Stimulated activated memory B cell treated with anti-CD40 and anti-IgM and Interleukin-4, amounts not matched to agents 10 μg/mL and 1 μg/mL and 100 μg/mL, for 72 hours (primary cell): ENCODE results near the gene SLC10A7.
A peak's percentile ranks its signal among the peaks of the same experiment; 100 is the strongest.

Experiments
- ATAC-seq: fragments of 150-1000 bp; cut with Tn5 transposase; 2 replicates; pipeline ENCODE4 v1.10.0; 2021
- H3K27ac Mint-ChIP-seq: one replicate; pipeline ENCODE4 v1.8.0; 2022; ENCODE audit warnings: mild to moderate bottlenecking, mixed read lengths
- H3K27me3 Mint-ChIP-seq: one replicate; pipeline ENCODE4 v1.8.0; 2022; ENCODE audit warnings: mixed read lengths
- H3K36me3 Mint-ChIP-seq: one replicate; pipeline ENCODE4 v1.8.0; 2022; ENCODE audit warnings: mixed read lengths
- H3K4me1 Mint-ChIP-seq: one replicate; pipeline ENCODE4 v1.8.0; 2022; ENCODE audit warnings: mixed read lengths
- H3K4me3 Mint-ChIP-seq: one replicate; pipeline ENCODE4 v1.8.0; 2022; ENCODE audit warnings: mild to moderate bottlenecking, moderate library complexity, mixed read lengths
- H3K9me3 Mint-ChIP-seq: one replicate; pipeline ENCODE4 v1.8.0; 2022; ENCODE audit warnings: mixed read lengths

SLC10A7 gene

GRCh38 chr4:146472404-146472803 is 49.3 kb downstream of the SLC10A7 start:
- Mint-ChIP-seq H3K4me3 (no peak overlapping the region), H3K27me3 (no peaks in the 10 kb centered on the region)

GRCh38 chr4:146470604-146471003 is 51.1 kb downstream of the SLC10A7 start:
- no peak overlapping the region for H3K27ac Mint-ChIP-seq

More at GRCh38 chr4:146472404-146472803, 49.3 kb downstream of the SLC10A7 start:
- H3K9me3 Mint-ChIP-seq: no peaks in the 10 kb centered on the region
- ATAC-seq: no peak
- no peak overlapping the region for H3K27ac Mint-ChIP-seq
- H3K36me3 Mint-ChIP-seq: peaks cover 10% of the 10 kb centered on the region
- no peaks in the 10 kb centered on the region for H3K4me1 Mint-ChIP-seq

GRCh38 chr4:146469022-146469421 is 52.7 kb downstream of the SLC10A7 start:
- no peaks in the 10 kb centered on the region for H3K27me3 Mint-ChIP-seq
- no peaks in the 10 kb centered on the region for H3K4me1 Mint-ChIP-seq
- no peak overlapping the region for H3K4me3 Mint-ChIP-seq
- no peaks in the 10 kb centered on the region for H3K9me3 Mint-ChIP-seq
- no peak overlapping the region for H3K27ac Mint-ChIP-seq
- no peaks in the 10 kb centered on the region for H3K36me3 Mint-ChIP-seq
- no peak for ATAC-seq

More at GRCh38 chr4:146470604-146471003, 51.1 kb downstream of the SLC10A7 start:
- no peaks in the 10 kb centered on the region for H3K9me3 Mint-ChIP-seq
- H3K4me3 Mint-ChIP-seq: no peak overlapping the region
- no peak for ATAC-seq
- no peaks in the 10 kb centered on the region for H3K4me1 Mint-ChIP-seq
- peaks cover under 1% of the 10 kb centered on the region for H3K36me3 Mint-ChIP-seq
- no peaks in the 10 kb centered on the region for H3K27me3 Mint-ChIP-seq

DNA sequence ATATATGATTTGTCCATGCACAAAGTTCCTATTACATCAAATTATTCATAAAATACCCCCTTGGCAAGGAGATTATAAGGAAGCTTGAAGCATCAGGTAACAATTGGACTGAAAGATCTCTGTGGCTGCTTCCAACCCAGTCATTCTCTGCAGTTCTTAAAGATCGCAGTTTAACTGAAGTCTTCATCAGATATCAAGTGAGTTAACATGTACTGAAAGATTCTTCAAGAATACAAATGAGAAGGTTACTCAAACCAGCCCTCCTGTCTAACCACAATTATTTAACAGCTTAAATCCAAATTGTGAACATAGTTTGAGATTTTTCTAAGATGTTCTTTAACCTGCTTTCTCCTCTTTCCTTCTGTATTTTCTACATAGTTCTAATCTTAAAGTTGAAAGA is 56.1 kb downstream of the SLC10A7 start:
- H3K4me1 Mint-ChIP-seq: no peaks in the 10 kb centered on the region
- H3K36me3 Mint-ChIP-seq: peaks cover under 1% of the 10 kb centered on the region
- H3K27me3 Mint-ChIP-seq: no peaks in the 10 kb centered on the region
- H3K9me3 Mint-ChIP-seq: no peaks in the 10 kb centered on the region
- no peak overlapping the region for H3K4me3 Mint-ChIP-seq
- H3K27ac Mint-ChIP-seq: no peak overlapping the region
- ATAC-seq: no peak

GRCh38 chr4:146462251-146462650 is 59.5 kb downstream of the SLC10A7 start:
- Mint-ChIP-seq H3K27me3 (no peaks in the 10 kb centered on the region), H3K36me3 (peaks cover 12% of the 10 kb centered on the region), H3K4me3 (no peak overlapping the region), H3K27ac (no peak overlapping the region), H3K4me1 (peaks cover 7% of the 10 kb centered on the region), H3K9me3 (no peaks in the 10 kb centered on the region)
- ATAC-seq: no peak

GRCh38 chr4:146458594-146458993 is 63.1 kb downstream of the SLC10A7 start:
- Mint-ChIP-seq H3K4me3 (no peak overlapping the region), H3K36me3 (peaks cover 17% of the 10 kb centered on the region), H3K9me3 (peaks cover 2% of the 10 kb centered on the region), H3K27ac (peak overlapping the region; percentile 74), H3K27me3 (no peaks in the 10 kb centered on the region), H3K4me1 (peaks cover 7% of the 10 kb centered on the region)
- peak; percentile 69 for ATAC-seq

DNA sequence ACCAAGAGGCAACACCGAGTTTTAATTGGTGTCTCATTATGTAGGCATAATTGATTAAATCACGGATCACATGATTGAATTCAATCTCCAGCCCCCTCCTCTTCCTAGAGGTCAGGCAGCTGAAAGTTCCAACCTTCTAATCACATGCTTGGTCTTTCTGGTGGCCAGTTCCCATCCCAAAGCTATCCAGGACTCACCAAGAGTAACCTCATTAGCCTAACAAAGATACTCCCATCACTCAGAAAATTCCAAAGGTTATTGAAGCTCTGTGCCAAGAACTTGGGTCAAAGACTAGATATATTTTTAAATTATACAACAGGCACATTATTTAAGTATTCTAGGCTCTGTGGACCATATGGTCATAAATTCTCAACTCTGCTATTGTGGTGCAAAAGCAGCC is 65.1 kb downstream of the SLC10A7 start:
- Mint-ChIP-seq H3K4me1 (peaks cover 7% of the 10 kb centered on the region), H3K4me3 (no peak overlapping the region), H3K27me3 (no peaks in the 10 kb centered on the region), H3K9me3 (peaks cover 3% of the 10 kb centered on the region), H3K27ac (no peak overlapping the region), H3K36me3 (peaks cover 17% of the 10 kb centered on the region)
- ATAC-seq: no peak

DNA sequence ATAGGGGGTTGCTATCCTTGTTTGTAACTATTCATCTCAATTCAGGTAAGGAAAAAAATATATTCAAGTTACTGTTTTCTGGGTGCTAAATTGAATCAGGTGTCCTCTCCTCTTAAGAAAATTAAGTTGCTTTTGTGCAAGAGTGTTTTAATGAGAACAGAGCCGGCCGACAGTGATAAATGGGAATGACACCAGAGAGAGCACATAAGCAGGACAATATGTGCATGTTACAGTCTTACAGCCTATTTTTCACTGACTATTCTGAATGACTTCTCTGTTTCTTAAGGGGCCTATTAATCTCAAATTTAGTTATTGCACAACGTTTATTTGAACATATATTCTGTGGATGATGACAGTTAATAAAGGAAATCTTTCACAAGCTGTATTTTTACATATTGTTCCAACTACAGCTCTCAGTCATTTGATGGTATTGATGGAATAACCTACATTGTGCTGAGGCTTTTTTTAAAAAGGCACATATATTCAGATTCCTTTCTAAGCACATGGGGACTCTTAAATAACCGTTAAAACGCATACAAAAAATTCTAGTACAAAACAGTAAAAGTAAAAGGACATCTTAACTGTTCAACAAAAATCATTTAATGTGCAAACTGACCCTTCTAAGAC is 68.4 kb downstream of the SLC10A7 start:
- Mint-ChIP-seq H3K4me3 (no peak overlapping the region), H3K9me3 (peaks cover 8% of the 10 kb centered on the region), H3K27me3 (no peaks in the 10 kb centered on the region), H3K27ac (no peak overlapping the region), H3K36me3 (peaks cover 7% of the 10 kb centered on the region), H3K4me1 (peaks cover 23% of the 10 kb centered on the region)
- ATAC-seq: no peak

GRCh38 chr4:146450524-146450923 is 71.2 kb downstream of the SLC10A7 start:
- Mint-ChIP-seq H3K27me3 (no peaks in the 10 kb centered on the region), H3K4me3 (no peak overlapping the region), H3K4me1 (peaks cover 21% of the 10 kb centered on the region), H3K9me3 (peaks cover 11% of the 10 kb centered on the region), H3K36me3 (peaks cover 14% of the 10 kb centered on the region), H3K27ac (peak overlapping the region; percentile 54)
- ATAC-seq: no peak

- peaks cover 10% of the 10 kb centered on the region for H3K9me3 Mint-ChIP-seq
- H3K4me1 Mint-ChIP-seq: peaks cover 21% of the 10 kb centered on the region
- H3K4me3 Mint-ChIP-seq: no peak overlapping the region
- H3K27me3 Mint-ChIP-seq: no peaks in the 10 kb centered on the region
- ATAC-seq: no peak
- H3K27ac Mint-ChIP-seq: no peak overlapping the region
- peaks cover 21% of the 10 kb centered on the region for H3K36me3 Mint-ChIP-seq
These were observed 75.2 kb downstream of the SLC10A7 start for GRCh38 chr4:146446555-146446954.

GRCh38 chr4:146445198-146446150 is 76.3 kb downstream of the SLC10A7 start:
- H3K4me3 Mint-ChIP-seq: no peak overlapping the region
- peaks cover 21% of the 10 kb centered on the region for H3K36me3 Mint-ChIP-seq
- H3K27me3 Mint-ChIP-seq: no peaks in the 10 kb centered on the region
- H3K4me1 Mint-ChIP-seq: peaks cover 10% of the 10 kb centered on the region
- H3K27ac Mint-ChIP-seq: no peak overlapping the region
- peaks cover 5% of the 10 kb centered on the region for H3K9me3 Mint-ChIP-seq
- ATAC-seq: no peak

GRCh38 chr4:146443525-146443924 is 78.2 kb downstream of the SLC10A7 start:
- Mint-ChIP-seq H3K27me3 (no peaks in the 10 kb centered on the region), H3K36me3 (peaks cover 29% of the 10 kb centered on the region), H3K4me3 (no peak overlapping the region), H3K27ac (no peak overlapping the region), H3K4me1 (no peaks in the 10 kb centered on the region), H3K9me3 (peaks cover 5% of the 10 kb centered on the region)
- no peak for ATAC-seq

- ATAC-seq: no peak
These were observed 78.9 kb downstream of the SLC10A7 start for GRCh38 chr4:146442801-146443200.

GRCh38 chr4:146439999-146440398 is 81.7 kb downstream of the SLC10A7 start:
- H3K4me1 Mint-ChIP-seq: no peaks in the 10 kb centered on the region
- peaks cover 10% of the 10 kb centered on the region for H3K36me3 Mint-ChIP-seq
- no peaks in the 10 kb centered on the region for H3K27me3 Mint-ChIP-seq
- H3K4me3 Mint-ChIP-seq: no peak overlapping the region
- no peaks in the 10 kb centered on the region for H3K9me3 Mint-ChIP-seq
- ATAC-seq: no peak
- H3K27ac Mint-ChIP-seq: no peak overlapping the region

More at GRCh38 chr4:146442801-146443200, 78.9 kb downstream of the SLC10A7 start:
- Mint-ChIP-seq H3K36me3 (peaks cover 29% of the 10 kb centered on the region), H3K9me3 (peaks cover 5% of the 10 kb centered on the region), H3K4me3 (no peak overlapping the region), H3K27ac (no peak overlapping the region), H3K27me3 (no peaks in the 10 kb centered on the region), H3K4me1 (no peaks in the 10 kb centered on the region)

GRCh38 chr4:146439437-146439836 is 82.3 kb downstream of the SLC10A7 start:
- H3K27ac Mint-ChIP-seq: no peak overlapping the region
- H3K9me3 Mint-ChIP-seq: no peaks in the 10 kb centered on the region
- no peak overlapping the region for H3K4me3 Mint-ChIP-seq
- H3K27me3 Mint-ChIP-seq: no peaks in the 10 kb centered on the region
- H3K4me1 Mint-ChIP-seq: no peaks in the 10 kb centered on the region
- H3K36me3 Mint-ChIP-seq: peaks cover 8% of the 10 kb centered on the region
- ATAC-seq: no peak

DNA sequence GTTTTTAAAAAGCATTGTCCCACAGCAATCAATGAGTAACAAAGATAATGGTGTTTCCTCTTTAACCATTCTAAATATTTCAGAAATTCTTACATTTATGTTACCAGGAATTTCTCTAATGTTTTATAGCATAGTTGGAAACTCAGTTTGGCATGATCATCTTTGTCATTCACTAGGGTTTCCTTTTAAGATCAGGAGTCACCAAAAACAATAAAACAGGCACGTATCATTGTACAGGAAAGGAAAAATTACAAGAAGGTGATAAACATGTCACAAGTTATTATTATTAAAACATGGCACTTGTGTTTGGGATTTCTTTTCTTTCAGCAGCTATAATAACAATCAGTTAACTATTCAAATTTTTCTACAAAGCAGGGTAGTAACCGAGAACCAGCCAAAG is 84.0 kb downstream of the SLC10A7 start:
- no peaks in the 10 kb centered on the region for H3K4me1 Mint-ChIP-seq
- no peak overlapping the region for H3K4me3 Mint-ChIP-seq
- no peak overlapping the region for H3K27ac Mint-ChIP-seq
- no peaks in the 10 kb centered on the region for H3K9me3 Mint-ChIP-seq
- no peaks in the 10 kb centered on the region for H3K27me3 Mint-ChIP-seq
- ATAC-seq: no peak
- peaks cover 8% of the 10 kb centered on the region for H3K36me3 Mint-ChIP-seq
